Epithelial cell of esophagus (primary cell): ENCODE measurements around the gene GRIA4.

Experiments used
- DNase-seq: peaks from one replicate; pipeline ENCODE4 v3.0.0; 2010; ENCODE audit warnings: low read depth
- H3K4me3 ChIP-seq: 2 replicates; pipeline ENCODE4 v1.5.1; 2011; ENCODE audit warnings: mild to moderate bottlenecking, low read length, control low read depth
- CTCF ChIP-seq: IDR thresholded peaks from 2 replicates; pipeline ENCODE4 v1.5.1; 2011; ENCODE audit warnings: low read depth, mild to moderate bottlenecking, low read length, control low read depth, inconsistent platforms; ENCODE audit not compliant: insufficient read depth; ENCODE audit errors: missing control alignments

The GRIA4 gene

GRCh38 chr11:106022795-106023275, 413.0 kb downstream of the GRIA4 start:
- no peak for DNase-seq
- no peak for TF ChIP-seq CTCF
- peak overlapping the region; percentile 85 for H3K4me3 ChIP-seq

- no peak for TF ChIP-seq CTCF
- no peak for DNase-seq
- no peak overlapping the region for H3K4me3 ChIP-seq
Observed at GRCh38 chr11:106030609-106031008, 420.7 kb downstream of the GRIA4 start.

GRCh38 chr11:106031202-106031810, 421.4 kb downstream of the GRIA4 start:
- no peak for TF ChIP-seq CTCF
- no peak overlapping the region for H3K4me3 ChIP-seq
- peak; percentile 90 for DNase-seq
